HCT116 (cell line): Measurements from ENCODE around the gene CAMKMT. TPM values are rescaled to one million over a fixed set of nuclear protein-coding genes. Genes with fewer than 3 reads are reported as not detected.

Source experiments
- ATAC-seq: fragments of 200-7000 bp; cut with Tn5 transposase; 2 replicates; pipeline ENCODE4 v1.9.1; 2020; ENCODE audit warnings: mild to moderate bottlenecking, moderate library complexity
- BruUV-seq: library from RNA; stranded (reverse); fragments of 400-500 nt; replicated peaks from 2 replicates; lab custom pipeline; 2021; lab: Mats Ljungman, UMichigan
- CTCF ChIA-PET: fragments of 300-600 bp; sonication (Branson Sonifier 250); formaldehyde crosslinking; loops from one replicate; lab custom pipeline; 2021; ENCODE audit warnings: antibody characterized with exemption; lab: Charles Lee
- POLR2A ChIA-PET: fragments of 300-600, 350-600 bp; sonication (Branson Sonifier 250); formaldehyde crosslinking; loops from one replicate; lab custom pipeline; 2021; ENCODE audit warnings: antibody characterized with exemption; lab: Charles Lee
- RAD21 ChIA-PET, 2 experiments: fragments of 300-600 bp; sonication (Branson Sonifier 250); formaldehyde crosslinking; loops; one replicate each; lab custom pipeline; 2023; ENCODE audit warnings: low total read pairs in 2 of 2; ENCODE audit not compliant: uncharacterized antibody in 2 of 2, unreplicated experiment in 2 of 2, low non-redundant PET in 1 of 2; lab: Charles Lee
- DNase-seq: peaks from one replicate; pipeline ENCODE4 v3.0.0-alpha.2; 2010; ENCODE audit warnings: low read depth, low spot score
- H2AFZ ChIP-seq: fragments of 200-600 bp; shearing (Covaris generic), sonication (generic); 2 replicates; pipeline ENCODE4 v1.6.1; 2017; ENCODE audit warnings: low read depth, mixed run types, mixed read lengths, antibody characterized with exemption, low read length; ENCODE audit not compliant: poor library complexity, severe bottlenecking
- H3K27ac ChIP-seq: 2 replicates; pipeline ENCODE4 v1.5.1; 2012; ENCODE audit warnings: low read depth, low read length
- H3K27me3 ChIP-seq: fragments of 200-600 bp; sonication (generic); 2 replicates; pipeline ENCODE4 v1.6.1; 2016; ENCODE audit warnings: mixed run types, low read length, mixed read lengths; ENCODE audit not compliant: insufficient read depth
- H3K36me3 ChIP-seq, 2 experiments: fragments of 200-500 bp in 1 of 2; fragments of 200-600 bp in 1 of 2; sonication (Bioruptor generic) in 1 of 2; sonication (generic) in 1 of 2; 2 replicates each; pipeline versions ENCODE4 v1.5.1 to v1.6.1; 2014 to 2016; ENCODE audit warnings: low read length in 2 of 2, inconsistent platforms in 1 of 2, mixed read lengths in 1 of 2, mixed run types in 1 of 2; ENCODE audit not compliant: insufficient read depth in 2 of 2, control insufficient read depth in 1 of 2
- H3K4me1 ChIP-seq, 2 experiments: fragments of 200-600 bp in 1 of 2; sonication (generic) in 1 of 2; 2 replicates each; pipeline versions ENCODE4 v1.5.1 to v1.6.1; 2012 to 2017; ENCODE audit warnings: low read length in 2 of 2, inconsistent platforms in 1 of 2, mild to moderate bottlenecking in 1 of 2, mixed read lengths in 1 of 2, mixed run types in 1 of 2, moderate library complexity in 1 of 2; ENCODE audit not compliant: insufficient read depth in 2 of 2, control insufficient read depth in 1 of 2
- H3K4me2 ChIP-seq: fragments of 200-600 bp; sonication (generic); 2 replicates; pipeline ENCODE4 v1.6.1; 2017; ENCODE audit warnings: mixed run types, low read length, mixed read lengths
- H3K4me3 ChIP-seq, 2 experiments: fragments of 200-600 bp in 1 of 2; sonication (generic) in 1 of 2; replicated peaks in 1 of 2; 2 replicates each; pipeline ENCODE4 v1.5.1; 2011 to 2016; ENCODE audit warnings: low read length in 2 of 2, control low read depth in 1 of 2, low read depth in 1 of 2, mild to moderate bottlenecking in 1 of 2, mixed read lengths in 1 of 2, mixed run types in 1 of 2
- H3K79me2 ChIP-seq: fragments of 200-600 bp; sonication (generic); 2 replicates; pipeline ENCODE4 v1.6.1; 2017; ENCODE audit warnings: mild to moderate bottlenecking, mixed run types, low read length, moderate library complexity, mixed read lengths; ENCODE audit not compliant: insufficient read depth
- H3K9ac ChIP-seq: fragments of 200-600 bp; sonication (generic); 2 replicates; pipeline ENCODE4 v1.6.1; 2016; ENCODE audit warnings: low read length, mixed read lengths
- H3K9me2 ChIP-seq: fragments of 200-600 bp; sonication (generic), shearing (Covaris generic); 2 replicates; pipeline ENCODE4 v1.6.1; 2017; ENCODE audit warnings: mixed run types, mild to moderate bottlenecking, moderate library complexity; ENCODE audit not compliant: insufficient read depth
- H3K9me3 ChIP-seq, 2 experiments: fragments of 200-500 bp in 1 of 2; fragments of 200-600 bp in 1 of 2; sonication (Bioruptor generic) in 1 of 2; sonication (generic) in 1 of 2; 2 replicates each; pipeline ENCODE4 v1.6.1; 2014 to 2017; ENCODE audit warnings: low read length in 2 of 2, mixed read lengths in 2 of 2, inconsistent platforms in 1 of 2, low read depth in 1 of 2, mild to moderate bottlenecking in 1 of 2, mixed run types in 1 of 2, moderate library complexity in 1 of 2; ENCODE audit not compliant: control insufficient read depth in 1 of 2, insufficient read depth in 1 of 2
- H4K20me1 ChIP-seq: fragments of 200-600 bp; sonication (generic), shearing (Covaris generic); 2 replicates; pipeline ENCODE4 v1.6.1; 2017; ENCODE audit warnings: mixed run types, mild to moderate bottlenecking, moderate library complexity; ENCODE audit not compliant: insufficient read depth
- ATF3 ChIP-seq: IDR thresholded peaks from 2 replicates; pipeline ENCODE4 v1.6.1; 2012
- CBX3 ChIP-seq: IDR thresholded peaks from 2 replicates; pipeline ENCODE4 v1.6.1; 2012; ENCODE audit warnings: low read depth
- CEBPB ChIP-seq: IDR thresholded peaks from 2 replicates; pipeline ENCODE4 v1.6.1; 2012; ENCODE audit warnings: low read depth
- EGR1 ChIP-seq: IDR thresholded peaks from 2 replicates; pipeline ENCODE4 v1.6.1; 2012; ENCODE audit warnings: low read depth
- EZH2 ChIP-seq: fragments of 200-600 bp; sonication (generic); IDR thresholded peaks from 2 replicates; pipeline ENCODE4 v1.6.1; 2017; ENCODE audit warnings: antibody characterized with exemption, mixed run types
- POLR2A ChIP-seq: IDR thresholded peaks from 2 replicates; pipeline ENCODE4 v1.7.0; 2011; ENCODE audit warnings: borderline replicate concordance; ENCODE audit not compliant: insufficient read depth, insufficient read length; ENCODE audit errors: extremely low read depth
- RAD21 ChIP-seq: IDR thresholded peaks from 2 replicates; pipeline ENCODE4 v1.6.1; 2012; ENCODE audit warnings: low read depth, mild to moderate bottlenecking
- SIN3A ChIP-seq: IDR thresholded peaks from 2 replicates; pipeline ENCODE4 v1.6.1; 2012; ENCODE audit warnings: low read depth
- TCF7L2 ChIP-seq: IDR thresholded peaks from 2 replicates; pipeline ENCODE4 v1.7.0; 2011; ENCODE audit warnings: borderline replicate concordance, inconsistent platforms; ENCODE audit not compliant: insufficient read depth, insufficient read length; ENCODE audit errors: extremely low read depth
- YY1 ChIP-seq: IDR thresholded peaks from 2 replicates; pipeline ENCODE4 v1.6.1; 2011; ENCODE audit warnings: low read length, low read depth, moderate library complexity, mild to moderate bottlenecking; ENCODE audit not compliant: insufficient replicate concordance; ENCODE audit errors: extremely low read depth
- ZNF274 ChIP-seq: fragments of 200-500 bp; sonication (Bioruptor generic); IDR thresholded peaks from 2 replicates; pipeline ENCODE4 v1.6.1; 2014; ENCODE audit warnings: mild to moderate bottlenecking, low read depth, low read length, inconsistent platforms
- intact Hi-C: fragments of 100-400 bp; cut with micrococcal nuclease; formaldehyde crosslinking; loops from 2 replicates; pipeline ENCODE4 v1.10.0; 2022
- total RNA-seq: library from RNA; stranded (reverse); gene quantifications from one replicate; pipeline ENCODE4 v1.2.1, GENCODE V29; 2021; ENCODE audit not compliant: unreplicated experiment
- TF ChIP-seq, protein P1 (sequence below), 3 experiments: fragments of 200-600 bp in 1 of 3; sonication (generic) in 1 of 3; IDR thresholded peaks in 2 of 3; conservative IDR thresholded peaks in 1 of 3; 2 replicates each; pipeline ENCODE4 v1.5.1; 2012 to 2017; ENCODE audit warnings: low read depth in 2 of 3, low read length in 2 of 3, antibody characterized with exemption in 1 of 3, borderline replicate concordance in 1 of 3, control low read depth in 1 of 3, mild to moderate bottlenecking in 1 of 3, mixed read lengths in 1 of 3, mixed run types in 1 of 3, moderate library complexity in 1 of 3; ENCODE audit not compliant: insufficient read depth in 1 of 3

CAMKMT gene
- total RNA-seq, 1 experiment from 2014 or later = 10.6 TPM

- ChIA-PET RAD21 (no interaction called here), CTCF (no interaction called here)
- intact Hi-C loops = no loop called here
Measured at GRCh38 chr2:44692821-44693220, 331.1 kb downstream of the CAMKMT start.

More at GRCh38 chr2:44692821-44693220, 331.1 kb downstream of the CAMKMT start:
- Histone ChIP-seq H3K4me2 (no peak overlapping the region), H3K27ac (no peak overlapping the region), H3K36me3 (no peaks in the 10 kb centered on the region), H3K4me1 (peaks cover 0 to 4% of the 10 kb centered on the region in 2 experiments; a peak in 2 of 4 replicates), H3K9ac (no peak overlapping the region), H3K79me2 (no peaks in the 10 kb centered on the region)
- DNase-seq = no peak
- BruUV-seq = no TSS peak
- POLR2A ChIA-PET = no interaction called here
- TF ChIP-seq ATF3 (no peak), RAD21 (no peak), POLR2A (no peak), TCF7L2 (no peak), EZH2 (no peak), SIN3A (no peak), CBX3 (no peak), CEBPB (no peak), ZNF274 (no peak), EGR1 (no peak), YY1 (no peak)
- TF ChIP-seq, protein P1, sequence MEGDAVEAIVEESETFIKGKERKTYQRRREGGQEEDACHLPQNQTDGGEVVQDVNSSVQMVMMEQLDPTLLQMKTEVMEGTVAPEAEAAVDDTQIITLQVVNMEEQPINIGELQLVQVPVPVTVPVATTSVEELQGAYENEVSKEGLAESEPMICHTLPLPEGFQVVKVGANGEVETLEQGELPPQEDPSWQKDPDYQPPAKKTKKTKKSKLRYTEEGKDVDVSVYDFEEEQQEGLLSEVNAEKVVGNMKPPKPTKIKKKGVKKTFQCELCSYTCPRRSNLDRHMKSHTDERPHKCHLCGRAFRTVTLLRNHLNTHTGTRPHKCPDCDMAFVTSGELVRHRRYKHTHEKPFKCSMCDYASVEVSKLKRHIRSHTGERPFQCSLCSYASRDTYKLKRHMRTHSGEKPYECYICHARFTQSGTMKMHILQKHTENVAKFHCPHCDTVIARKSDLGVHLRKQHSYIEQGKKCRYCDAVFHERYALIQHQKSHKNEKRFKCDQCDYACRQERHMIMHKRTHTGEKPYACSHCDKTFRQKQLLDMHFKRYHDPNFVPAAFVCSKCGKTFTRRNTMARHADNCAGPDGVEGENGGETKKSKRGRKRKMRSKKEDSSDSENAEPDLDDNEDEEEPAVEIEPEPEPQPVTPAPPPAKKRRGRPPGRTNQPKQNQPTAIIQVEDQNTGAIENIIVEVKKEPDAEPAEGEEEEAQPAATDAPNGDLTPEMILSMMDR (IDR thresholded peaks at IDR 0.05 in 2 of 3, conservative IDR thresholded peaks at IDR 0.05 in 1 of 3; ENCODE audit: borderline replicate concordance in 1 of 3, insufficient read depth in 1 of 3, low read depth in 2 of 3, low read length in 2 of 3) = no peak
- TF ChIP-seq, all 23 proteins: peak for 0
- Histone ChIP-seq H3K4me3 (no peak overlapping the region), H3K9me3 (no peaks in the 10 kb centered on the region), H3K9me2 (no peaks in the 10 kb centered on the region), H4K20me1 (no peaks in the 10 kb centered on the region), H2AFZ (no peak overlapping the region), H3K27me3 (no peaks in the 10 kb centered on the region)
- ATAC-seq = no peak
